NT2/D1 (cell line): ENCODE results near the gene AGPS.

ENCODE experiments used
- SUZ12 ChIP-seq: IDR thresholded peaks from 2 replicates; pipeline ENCODE4 v1.6.1; 2011; ENCODE audit not compliant: insufficient read length, insufficient read depth; ENCODE audit errors: extremely low read depth
- YY1 ChIP-seq: IDR thresholded peaks from 2 replicates; pipeline ENCODE4 v1.6.1; 2011; ENCODE audit not compliant: insufficient read length, insufficient read depth
- ZNF274 ChIP-seq: IDR thresholded peaks from 2 replicates; pipeline ENCODE4 v1.6.1; 2011; ENCODE audit warnings: mild to moderate bottlenecking, low read depth, low read length

DNA sequence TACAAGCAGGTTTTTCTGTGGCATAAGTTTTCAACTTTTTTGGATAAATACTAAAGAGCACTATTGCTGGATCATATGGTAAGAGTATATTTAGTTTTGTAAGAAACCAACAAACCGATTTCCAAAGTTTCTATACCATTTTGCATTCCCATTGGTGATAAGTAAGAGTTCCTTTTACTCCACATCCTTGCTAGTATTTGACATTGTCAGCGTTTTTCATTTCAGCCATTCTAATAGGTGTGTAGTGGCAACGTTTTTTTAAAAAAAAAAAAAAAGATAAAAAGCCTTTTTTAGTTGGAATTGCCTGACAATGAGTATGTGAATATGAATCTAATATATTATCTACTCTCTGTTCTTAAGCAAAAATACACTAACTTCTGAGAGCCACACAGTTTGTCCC lies 185.9 kb downstream of the AGPS start:
- no peak for TF ChIP-seq ZNF274
- no peak for TF ChIP-seq YY1
- TF ChIP-seq SUZ12, result no peak
